ENCODE results near the gene C3orf18. TPM values are rescaled to one million over a fixed set of nuclear protein-coding genes. Genes with fewer than 3 reads are reported as not detected.
A peak's percentile ranks its signal among the peaks of the same experiment; 100 is the strongest.

C3orf18 gene
- total and polyA plus RNA-seq, 11 donors = 25.4 to 56.8 (median 35.8) TPM

GRCh38 chr3:50603261-50604109, 35.9 kb upstream of the C3orf18 start:
- peak overlapping the region; percentile 16 to 100 (median 98) for H3K27ac ChIP-seq
- 65 to 71% (median 70%) methylated on average over 4 of the region's 4 CpGs for WGBS, 4 donors
- no peak for TF ChIP-seq CTCF (IDR thresholded peaks at IDR 0.05)
- no peak for TF ChIP-seq POLR2A (IDR thresholded peaks at IDR 0.05)
- intact Hi-C loops (cut with DNase I) = no loop called here
- no peak for ATAC-seq
- DNase-seq = peak in 1 of 5 donors; percentile 18
- no peaks in the 10 kb centered on the region for H3K27me3 ChIP-seq
- H3K4me3 ChIP-seq = no peak overlapping the region
- H3K36me3 ChIP-seq = peaks cover 0 to 48% (median 28%) of the 10 kb centered on the region in 9 donors
- H3K4me1 ChIP-seq = peaks cover 15 to 100% (median 85%) of the 10 kb centered on the region in 12 donors
- H3K9me3 ChIP-seq = no peaks in the 10 kb centered on the region

- intact Hi-C loops (cut with DNase I) = no loop called here
- peaks cover 15 to 92% (median 79%) of the 10 kb centered on the region in 12 donors for H3K4me1 ChIP-seq
- TF ChIP-seq CTCF (IDR thresholded peaks at IDR 0.05) (no peak), POLR2A (IDR thresholded peaks at IDR 0.05) (no peak)
- peak in 1 of 5 donors; percentile 31 for DNase-seq
- ATAC-seq = no peak
- no peak overlapping the region for H3K4me3 ChIP-seq
- H3K27me3 ChIP-seq = no peaks in the 10 kb centered on the region
- H3K27ac ChIP-seq = peak overlapping the region; percentile 93 to 100 (median 98)
- H3K36me3 ChIP-seq = peaks cover 0 to 40% (median 21%) of the 10 kb centered on the region in 9 donors
- WGBS, 4 donors = 79 to 84% (median 82%) methylated on average over 8 to 9 of the region's 9 CpGs
- H3K9me3 ChIP-seq = no peaks in the 10 kb centered on the region
Observed at GRCh38 chr3:50602595-50603191, 35.1 kb upstream of the C3orf18 start.

- Histone ChIP-seq H3K36me3 (peaks cover 0 to 23% (median 4%) of the 10 kb centered on the region in 9 donors), H3K4me3 (peak overlapping the region in 8 of 12 donors; percentile 6 to 30 (median 25)), H3K27me3 (no peaks in the 10 kb centered on the region), H3K9me3 (no peaks in the 10 kb centered on the region), H3K27ac (peak overlapping the region; percentile 93 to 100 (median 98)), H3K4me1 (peaks cover 15 to 75% (median 65%) of the 10 kb centered on the region in 12 donors)
- ATAC-seq (peak; percentile 78 to 87 (median 82)), DNase-seq (peak; percentile 95 to 98 (median 97))
- 2 to 6% (median 2%) methylated on average over 10 to 14 of the region's 14 CpGs for WGBS, 4 donors
- peak in 1 of 2 donors; percentile 28 for TF ChIP-seq POLR2A (IDR thresholded peaks at IDR 0.05)
- TF ChIP-seq CTCF (IDR thresholded peaks at IDR 0.05) = no peak
- intact Hi-C loops (cut with DNase I) = loop anchor here in 3 of 10 donors (1.0 to 2.0 kb wide), 3 partner anchors 14 to 32 kb away; partner anchors contain the start of gene HEMK1 (in 1 of the 3)
Observed at GRCh38 chr3:50600841-50601591, 33.5 kb upstream of the C3orf18 start.

Measured in heart left ventricle (tissue), 16 donors.